Osteocyte (in vitro differentiated cells): ENCODE measurements around the gene TNRC6A. TPM values are rescaled to one million over a fixed set of nuclear protein-coding genes. Genes with fewer than 3 reads are reported as not detected.
"Not testable (repeated sequence)": the region's sequence is repeated elsewhere in the genome, so short reads cannot be mapped to it uniquely, and the experiment has no call there.

Source experiments
- DNase-seq: peaks from one replicate; pipeline ENCODE4 v3.0.0; 2021; ENCODE audit warnings: mixed read lengths; ENCODE audit not compliant: unreplicated experiment; ENCODE audit errors: extremely low spot score
- H3K27ac Mint-ChIP-seq: one replicate; pipeline ENCODE4 v1.8.0; 2021; ENCODE audit warnings: mild to moderate bottlenecking, mixed read lengths; ENCODE audit not compliant: unreplicated experiment
- H3K27me3 Mint-ChIP-seq: one replicate; pipeline ENCODE4 v1.8.0; 2021; ENCODE audit warnings: mixed read lengths; ENCODE audit not compliant: unreplicated experiment
- H3K36me3 Mint-ChIP-seq: one replicate; pipeline ENCODE4 v1.8.0; 2021; ENCODE audit warnings: mixed read lengths; ENCODE audit not compliant: unreplicated experiment
- H3K4me1 Mint-ChIP-seq: one replicate; pipeline ENCODE4 v1.8.0; 2021; ENCODE audit warnings: mixed read lengths; ENCODE audit not compliant: unreplicated experiment
- H3K4me3 Mint-ChIP-seq: one replicate; pipeline ENCODE4 v1.8.0; 2021; ENCODE audit warnings: mild to moderate bottlenecking, moderate library complexity, mixed read lengths; ENCODE audit not compliant: unreplicated experiment
- H3K9me3 Mint-ChIP-seq: one replicate; pipeline ENCODE4 v1.8.0; 2021; ENCODE audit warnings: mixed read lengths; ENCODE audit not compliant: unreplicated experiment
- CTCF ChIP-seq: fragments of 200-600 bp; sonication (generic); IDR thresholded peaks from 2 replicates; pipeline ENCODE4 v1.5.0; 2021; ENCODE audit warnings: antibody characterized with exemption, mild to moderate bottlenecking, moderate library complexity
- total RNA-seq: library from RNA; stranded (reverse); gene quantifications from 2 replicates; pipeline ENCODE4 v1.2.1, GENCODE V29; 2021

The TNRC6A gene
- total RNA-seq, 1 donor from 2014 or later, result 68.0 TPM

GRCh38 chr16:24748242-24748641 is 18.8 kb downstream of the TNRC6A start:
- Mint-ChIP-seq H3K4me3 (no peak overlapping the region), H3K4me1 (peaks cover 62% of the 10 kb centered on the region), H3K36me3 (peaks cover 10% of the 10 kb centered on the region), H3K9me3 (no peaks in the 10 kb centered on the region), H3K27ac (peak overlapping the region; percentile 56), H3K27me3 (no peaks in the 10 kb centered on the region)
- no peak for TF ChIP-seq CTCF
- DNase-seq, result no peak

DNA sequence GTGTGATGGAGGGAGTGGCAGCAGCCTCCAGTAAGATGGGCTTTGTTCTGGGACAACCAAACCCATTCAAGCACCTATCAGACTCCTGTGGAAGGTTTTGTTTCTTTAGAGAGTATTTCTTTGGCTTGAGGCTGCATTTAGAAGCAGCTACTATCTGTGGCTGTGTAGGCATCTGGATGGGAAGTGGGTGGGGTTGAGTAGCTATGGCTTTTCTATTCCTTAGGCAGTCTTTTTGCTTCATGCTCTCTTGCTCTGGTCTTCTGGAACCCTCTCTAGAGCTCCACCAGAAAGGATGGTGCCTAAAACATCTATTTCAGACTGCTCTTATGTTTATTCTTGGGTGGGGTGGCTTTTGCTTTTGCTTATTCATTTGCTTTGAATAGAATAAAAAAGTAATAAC is 19.9 kb downstream of the TNRC6A start:
- Mint-ChIP-seq H3K4me1 (peaks cover 52% of the 10 kb centered on the region), H3K27ac (peak overlapping the region; percentile 56)

GRCh38 chr16:24749872-24750271 is 20.4 kb downstream of the TNRC6A start:
- not testable (repeated sequence) for H3K4me3 Mint-ChIP-seq, H3K27me3 Mint-ChIP-seq, H3K36me3 Mint-ChIP-seq, DNase-seq, H3K27ac Mint-ChIP-seq, H3K9me3 Mint-ChIP-seq
- peaks cover 50% of the 10 kb centered on the region for H3K4me1 Mint-ChIP-seq

More for the DNA sequence above, 19.9 kb downstream of the TNRC6A start:
- Mint-ChIP-seq H3K4me3 (no peak overlapping the region), H3K27me3 (no peaks in the 10 kb centered on the region), H3K36me3 (peaks cover 8% of the 10 kb centered on the region), H3K9me3 (no peaks in the 10 kb centered on the region)
- no peak for DNase-seq
- TF ChIP-seq CTCF, result no peak

DNA sequence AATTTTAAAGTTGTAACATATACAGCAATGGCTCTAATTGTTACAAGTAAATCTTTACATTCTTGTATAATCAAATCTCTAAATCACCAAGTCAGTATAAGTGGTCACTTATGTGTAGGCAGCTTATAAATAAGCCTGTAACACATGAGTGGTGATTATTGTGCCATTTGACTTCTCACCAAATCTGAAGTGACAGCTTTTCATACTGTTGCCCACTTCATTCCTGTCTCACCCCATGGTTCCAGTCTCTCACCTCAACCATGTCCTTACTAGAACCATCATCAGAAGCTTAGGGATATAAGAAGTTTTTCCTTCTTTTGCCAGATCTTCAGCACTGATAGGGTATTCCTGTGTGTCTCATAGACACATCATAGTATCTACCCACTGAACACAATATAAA is 23.5 kb downstream of the TNRC6A start:
- peaks cover 2% of the 10 kb centered on the region for H3K36me3 Mint-ChIP-seq
- H3K4me3 Mint-ChIP-seq, result no peak overlapping the region
- H3K27ac Mint-ChIP-seq, result no peak overlapping the region
- H3K27me3 Mint-ChIP-seq, result no peaks in the 10 kb centered on the region
- peaks cover 37% of the 10 kb centered on the region for H3K4me1 Mint-ChIP-seq
- DNase-seq, result no peak
- no peak for TF ChIP-seq CTCF
- no peaks in the 10 kb centered on the region for H3K9me3 Mint-ChIP-seq

- no peaks in the 10 kb centered on the region for H3K27me3 Mint-ChIP-seq
- TF ChIP-seq CTCF, result no peak
- H3K9me3 Mint-ChIP-seq, result no peaks in the 10 kb centered on the region
- H3K36me3 Mint-ChIP-seq, result peaks cover 2% of the 10 kb centered on the region
- peaks cover 33% of the 10 kb centered on the region for H3K4me1 Mint-ChIP-seq
- no peak overlapping the region for H3K4me3 Mint-ChIP-seq
- no peak for DNase-seq
- no peak overlapping the region for H3K27ac Mint-ChIP-seq
Measured at GRCh38 chr16:24753437-24753836, 24.0 kb downstream of the TNRC6A start.

GRCh38 chr16:24754543-24754942 is 25.1 kb downstream of the TNRC6A start:
- TF ChIP-seq CTCF, result no peak
- DNase-seq, result no peak
- H3K27me3 Mint-ChIP-seq, result no peaks in the 10 kb centered on the region
- no peak overlapping the region for H3K27ac Mint-ChIP-seq
- no peak overlapping the region for H3K4me3 Mint-ChIP-seq
- peaks cover 22% of the 10 kb centered on the region for H3K4me1 Mint-ChIP-seq
- H3K9me3 Mint-ChIP-seq, result no peaks in the 10 kb centered on the region
- H3K36me3 Mint-ChIP-seq, result peaks cover 2% of the 10 kb centered on the region
